GM12892 (cell line): ENCODE results near the gene DGKB.

Experiments used
- POLR2A ChIP-seq: IDR thresholded peaks from 2 replicates; pipeline ENCODE4 v1.6.1; 2011; ENCODE audit warnings: low read depth, low read length, control low read depth
- POLR2AphosphoS5 ChIP-seq: IDR thresholded peaks from 2 replicates; pipeline ENCODE4 v1.6.1; 2011; ENCODE audit warnings: low read depth, low read length, control low read depth
- TAF1 ChIP-seq: IDR thresholded peaks from 2 replicates; pipeline ENCODE4 v1.6.1; 2011; ENCODE audit warnings: low read depth, mild to moderate bottlenecking, control low read depth, low read length, borderline replicate concordance

GRCh38 chr7:14503623-14504022, 398.9 kb downstream of the DGKB start:
- TF ChIP-seq POLR2AphosphoS5 (no peak), POLR2A (no peak), TAF1 (no peak)
